ENCODE results near the gene MRPL20. TPM values are rescaled to one million over a fixed set of nuclear protein-coding genes. Genes with fewer than 3 reads are reported as not detected.
A peak's percentile ranks its signal among the peaks of the same experiment; 100 is the strongest.
"Not testable (repeated sequence)": the region's sequence is repeated elsewhere in the genome, so short reads cannot be mapped to it uniquely, and the experiment has no call there.

The MRPL20 gene
- total RNA-seq, 4 donors from 2014 or later: 123 to 199 (median 160) TPM

GRCh38 chr1:1420654-1421141 is 13.6 kb upstream of the MRPL20 start:
- DNase-seq: no peak
- 66% methylated on average over 7 of the region's 12 CpGs; no CpG with 5 or more reads in 1 of the 2 donors for WGBS, 2 donors
- intact Hi-C loops (cut with DNase I): no loop called here
- peaks cover 0 to 6% of the 10 kb centered on the region in 2 donors for H3K4me1 ChIP-seq
- no peak overlapping the region for H3K27ac ChIP-seq
- no peaks in the 10 kb centered on the region for H3K9me3 ChIP-seq
- H3K36me3 ChIP-seq: no peaks in the 10 kb centered on the region
- TF ChIP-seq CTCF (IDR thresholded peaks at IDR 0.05) (no peak), POLR2A (IDR thresholded peaks at IDR 0.05) (no peak)
- H3K27me3 ChIP-seq: no peaks in the 10 kb centered on the region
- no peak overlapping the region for H3K4me3 ChIP-seq (replicated peaks in 1 of 3)

GRCh38 chr1:1419813-1420653 is 12.9 kb upstream of the MRPL20 start:
- 34% methylated on average over 13 of the region's 112 CpGs; no CpG with 5 or more reads in 1 of the 2 donors for WGBS, 2 donors
- Histone ChIP-seq H3K9me3 (no peaks in the 10 kb centered on the region), H3K36me3 (no peaks in the 10 kb centered on the region), H3K27me3 (no peaks in the 10 kb centered on the region), H3K4me3 (replicated peaks in 1 of 3) (no peak overlapping the region), H3K4me1 (peaks cover 0 to 6% of the 10 kb centered on the region in 2 donors), H3K27ac (peak overlapping the region in 1 of 3 donors; percentile 38)
- intact Hi-C loops (cut with DNase I): no loop called here
- peak in 1 of 6 experiments; percentile 26 for TF ChIP-seq CTCF (IDR thresholded peaks at IDR 0.05)
- no peak for TF ChIP-seq POLR2A (IDR thresholded peaks at IDR 0.05)
- peak in 1 of 2 donors; percentile 17 for DNase-seq

GRCh38 chr1:1419363-1419812 is 12.3 kb upstream of the MRPL20 start:
- WGBS, 2 donors: 89 to 90% methylated on average over 16 to 20 of the region's 21 CpGs

GRCh38 chr1:1418464-1419362 is 11.6 kb upstream of the MRPL20 start:
- Histone ChIP-seq H3K36me3 (no peaks in the 10 kb centered on the region), H3K27ac (peak overlapping the region in 1 of 3 donors; percentile 38), H3K9me3 (no peaks in the 10 kb centered on the region), H3K4me1 (peaks cover 0 to 6% of the 10 kb centered on the region in 2 donors), H3K4me3 (replicated peaks in 1 of 3) (no peak overlapping the region), H3K27me3 (no peaks in the 10 kb centered on the region)
- no peak for TF ChIP-seq CTCF (IDR thresholded peaks at IDR 0.05)
- 90 to 92% methylated on average over 16 to 20 of the region's 26 CpGs for WGBS, 2 donors
- DNase-seq: no peak
- intact Hi-C loops (cut with DNase I): no loop called here

More at GRCh38 chr1:1419363-1419812, 12.3 kb upstream of the MRPL20 start:
- H3K36me3 ChIP-seq: no peaks in the 10 kb centered on the region
- peak overlapping the region in 1 of 3 donors; percentile 38 for H3K27ac ChIP-seq
- no peaks in the 10 kb centered on the region for H3K9me3 ChIP-seq
- H3K4me3 ChIP-seq (replicated peaks in 1 of 3): no peak overlapping the region
- intact Hi-C loops (cut with DNase I): no loop called here
- no peak for DNase-seq
- peaks cover 0 to 6% of the 10 kb centered on the region in 2 donors for H3K4me1 ChIP-seq
- TF ChIP-seq POLR2A (IDR thresholded peaks at IDR 0.05) (no peak), CTCF (IDR thresholded peaks at IDR 0.05) (no peak)
- H3K27me3 ChIP-seq: no peaks in the 10 kb centered on the region

GRCh38 chr1:1417825-1418463 is 10.9 kb upstream of the MRPL20 start:
- intact Hi-C loops (cut with DNase I); H3K4me3 ChIP-seq (replicated peaks in 1 of 3); H3K4me1 ChIP-seq; H3K27me3 ChIP-seq; H3K27ac ChIP-seq; H3K9me3 ChIP-seq; DNase-seq; H3K36me3 ChIP-seq: not testable (repeated sequence)
- WGBS, 2 donors: 82% methylated on average over 25 of the region's 25 CpGs

- H3K9me3 ChIP-seq; H3K4me3 ChIP-seq (replicated peaks in 1 of 3); intact Hi-C loops (cut with DNase I); H3K36me3 ChIP-seq; H3K4me1 ChIP-seq; DNase-seq; H3K27me3 ChIP-seq; H3K27ac ChIP-seq: not testable (repeated sequence)
- 74 to 77% methylated on average over 5 of the region's 5 CpGs for WGBS, 2 donors
Measured at GRCh38 chr1:1417396-1417795, 10.3 kb upstream of the MRPL20 start.

All from thyroid gland (tissue), 4 donors.